ENCODE data around the gene ABCG1. TPM values are rescaled to one million over a fixed set of nuclear protein-coding genes. Genes with fewer than 3 reads are reported as not detected.

Gene ABCG1
- polyA plus RNA-seq, 1 donor from 2014 or later, result 11.6 TPM

DNA sequence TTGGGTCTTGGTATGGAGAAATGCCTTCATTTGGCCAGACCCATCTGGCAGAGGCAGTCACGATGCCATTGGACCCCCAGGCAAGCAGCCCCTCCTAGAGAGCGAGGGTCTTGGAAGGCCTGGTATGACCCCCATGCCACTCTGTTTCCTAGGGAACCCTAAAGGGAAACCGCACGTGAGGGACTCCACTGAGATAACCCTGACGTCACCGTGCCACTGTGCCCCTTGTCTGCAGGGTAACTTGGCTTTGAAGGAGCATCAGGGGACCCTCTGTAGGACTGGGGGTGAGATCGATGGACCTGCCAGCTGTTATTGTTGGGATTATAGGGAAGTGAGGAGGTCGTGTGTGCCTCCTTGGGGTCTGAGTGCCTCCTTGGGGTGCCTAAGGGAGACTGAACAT lies 34.5 kb downstream of the ABCG1 start:
- Mint-ChIP-seq H3K9me3 (no peaks in the 10 kb centered on the region), H3K36me3 (no peaks in the 10 kb centered on the region), H3K4me1 (peaks cover 27 to 42% (median 27%) of the 10 kb centered on the region in 3 donors), H3K27ac (no peak overlapping the region), H3K4me3 (no peak overlapping the region), H3K27me3 (no peaks in the 10 kb centered on the region)

DNA sequence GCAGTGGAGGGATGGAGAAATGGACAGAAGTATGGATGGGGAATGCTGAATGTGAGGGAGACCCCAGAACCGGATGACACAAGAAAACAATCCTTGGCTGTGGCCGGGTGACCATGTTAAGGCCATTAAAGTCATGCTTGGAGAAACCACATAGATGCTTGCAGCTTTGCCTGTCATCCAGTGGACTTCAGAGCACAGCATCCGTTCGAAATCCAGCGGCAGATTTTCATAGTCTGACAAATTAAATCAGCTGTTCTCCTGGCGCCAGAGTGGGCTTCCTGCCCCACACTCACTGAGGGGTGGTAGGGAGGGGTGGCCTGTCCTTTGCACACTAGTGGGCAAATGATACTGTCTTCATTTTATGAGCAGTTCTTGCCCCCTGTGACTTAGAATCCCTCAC lies 35.1 kb downstream of the ABCG1 start:
- H3K4me1 Mint-ChIP-seq, result peaks cover 24 to 41% (median 26%) of the 10 kb centered on the region in 3 donors
- no peaks in the 10 kb centered on the region for H3K36me3 Mint-ChIP-seq
- H3K27me3 Mint-ChIP-seq, result no peaks in the 10 kb centered on the region
- H3K27ac Mint-ChIP-seq, result peak overlapping the region in 1 of 3 donors; percentile 22
- peak overlapping the region in 1 of 4 donors; percentile 8 for H3K4me3 Mint-ChIP-seq
- no peaks in the 10 kb centered on the region for H3K9me3 Mint-ChIP-seq

DNA sequence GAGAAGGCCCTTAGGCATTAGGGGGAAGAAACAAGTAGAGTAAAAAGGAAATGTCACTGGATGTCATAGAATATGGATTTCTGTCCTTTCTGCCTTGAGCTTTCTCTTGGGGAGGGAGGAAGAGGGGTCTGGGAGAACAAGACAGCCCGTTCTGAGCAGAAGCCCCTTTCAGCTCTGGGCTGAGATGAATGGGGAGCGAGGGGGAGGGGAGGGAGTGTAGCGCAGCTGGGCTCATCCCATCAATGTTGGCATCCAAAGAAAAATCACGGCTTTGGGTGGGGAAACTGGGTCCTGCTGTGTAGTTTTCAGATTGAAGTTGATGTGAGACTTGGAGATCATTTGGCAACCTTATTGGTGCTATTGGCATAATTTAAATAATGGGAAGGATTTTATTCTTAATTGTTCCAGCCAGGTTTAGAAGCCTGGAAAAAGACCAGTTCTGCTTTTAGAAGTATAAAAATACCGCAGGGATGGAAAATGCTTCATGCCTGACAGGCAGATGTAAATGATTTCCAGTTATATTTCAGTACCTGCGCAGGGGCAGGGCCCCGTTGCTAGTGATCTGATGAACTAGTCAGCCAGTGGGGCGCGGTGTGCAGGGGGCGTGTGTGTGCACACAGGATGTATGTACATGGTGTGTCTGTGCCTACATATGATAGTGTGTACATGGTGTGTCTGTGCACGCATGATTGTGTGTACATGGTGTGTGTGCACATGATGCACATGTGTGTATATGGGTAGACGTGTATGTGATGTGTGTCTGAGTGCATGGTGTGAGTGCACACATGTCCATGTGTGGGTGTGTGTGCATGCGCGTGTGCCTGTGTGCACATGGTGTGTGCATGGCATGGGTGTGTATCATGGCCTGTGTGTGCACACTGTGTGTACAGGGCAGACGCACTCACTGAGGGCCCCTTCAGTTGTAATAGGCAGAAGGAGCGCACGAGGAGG lies 36.0 kb downstream of the ABCG1 start:
- peaks cover 19 to 36% (median 20%) of the 10 kb centered on the region in 3 donors for H3K4me1 Mint-ChIP-seq

DNA sequence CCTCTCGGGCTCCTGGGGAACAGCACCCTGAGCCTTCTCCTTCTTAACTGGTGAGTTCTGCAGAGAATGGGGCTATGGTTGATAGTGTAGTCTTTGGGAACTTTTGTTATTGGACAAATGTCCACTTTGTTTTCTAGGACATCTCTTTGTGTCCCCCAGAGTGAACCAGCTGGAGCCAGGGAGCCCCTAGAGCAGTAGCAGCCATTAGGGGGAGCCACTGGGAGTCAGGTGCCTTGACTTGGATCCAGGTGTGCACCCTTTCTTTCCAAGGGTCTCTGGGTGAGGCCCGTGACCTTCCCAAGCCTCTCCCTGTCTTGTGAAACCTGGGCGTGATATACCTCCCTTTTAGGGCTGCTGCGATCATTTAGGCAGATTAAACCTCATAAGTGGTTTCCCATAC lies 36.9 kb downstream of the ABCG1 start:
- peaks cover 19 to 34% (median 20%) of the 10 kb centered on the region in 3 donors for H3K4me1 Mint-ChIP-seq
- peak overlapping the region in 1 of 3 donors; percentile 71 for H3K27ac Mint-ChIP-seq
- H3K36me3 Mint-ChIP-seq, result no peaks in the 10 kb centered on the region
- peak overlapping the region in 1 of 4 donors; percentile 28 for H3K4me3 Mint-ChIP-seq
- H3K9me3 Mint-ChIP-seq, result no peaks in the 10 kb centered on the region
- no peaks in the 10 kb centered on the region for H3K27me3 Mint-ChIP-seq

More for the DNA sequence above, 36.0 kb downstream of the ABCG1 start:
- Mint-ChIP-seq H3K4me3 (peak overlapping the region in 2 of 4 donors; percentile 66 to 82), H3K27me3 (no peaks in the 10 kb centered on the region), H3K9me3 (no peaks in the 10 kb centered on the region), H3K36me3 (no peaks in the 10 kb centered on the region), H3K27ac (no peak overlapping the region)

DNA sequence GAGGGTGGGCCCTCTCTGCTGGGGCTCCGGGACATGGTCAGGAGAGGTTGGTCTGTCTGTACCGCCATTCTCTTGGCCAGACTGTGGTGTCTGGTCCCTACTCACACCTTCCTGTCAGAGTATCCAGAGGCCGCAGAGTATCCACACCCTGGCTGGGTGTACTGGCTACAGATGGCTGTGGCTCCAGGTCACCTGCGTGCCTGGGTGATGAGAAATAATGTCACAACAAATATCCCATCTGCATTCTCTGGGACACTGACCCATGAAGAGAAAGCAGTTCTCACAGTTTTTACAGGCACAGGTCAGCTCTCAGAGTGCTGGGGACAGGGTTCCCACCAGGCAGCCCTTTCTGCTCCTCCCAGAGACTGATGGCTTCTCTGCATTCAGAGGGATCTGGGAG lies 37.4 kb downstream of the ABCG1 start:
- no peaks in the 10 kb centered on the region for H3K27me3 Mint-ChIP-seq
- no peak overlapping the region for H3K4me3 Mint-ChIP-seq
- H3K27ac Mint-ChIP-seq, result no peak overlapping the region
- H3K4me1 Mint-ChIP-seq, result peaks cover 19 to 29% (median 20%) of the 10 kb centered on the region in 3 donors
- no peaks in the 10 kb centered on the region for H3K9me3 Mint-ChIP-seq
- H3K36me3 Mint-ChIP-seq, result no peaks in the 10 kb centered on the region

DNA sequence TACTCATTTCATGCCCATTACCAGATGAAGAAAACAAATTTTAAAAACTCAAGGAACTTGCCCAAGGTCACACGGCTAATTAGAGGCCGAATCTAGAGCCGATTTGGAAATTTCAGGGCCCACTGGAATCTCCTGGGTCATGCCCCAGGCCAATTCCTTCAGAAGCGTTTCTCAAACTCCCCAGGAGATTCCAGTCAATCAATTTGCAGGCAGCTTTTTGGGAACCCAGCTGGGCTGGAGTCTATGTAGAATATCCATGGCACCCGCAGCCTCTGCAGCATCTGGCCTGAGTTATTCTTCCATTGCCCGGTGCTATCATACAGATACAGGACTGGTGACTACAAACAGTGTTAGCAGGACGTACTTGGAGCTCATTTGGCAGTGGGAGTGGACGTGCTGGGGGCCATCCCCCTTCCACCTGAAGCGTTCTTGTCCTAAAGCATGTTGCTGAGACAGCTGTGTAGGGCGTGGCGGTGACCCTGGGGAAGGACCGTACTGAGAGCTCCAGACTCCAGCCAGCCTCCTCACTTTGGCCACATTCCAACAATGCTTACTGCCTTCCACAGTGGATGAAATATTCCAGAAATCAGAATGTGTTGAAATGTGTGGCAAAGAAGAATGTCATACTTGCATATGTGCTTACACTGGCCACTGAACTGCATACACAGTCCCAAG lies 38.3 kb downstream of the ABCG1 start:
- no peaks in the 10 kb centered on the region for H3K27me3 Mint-ChIP-seq
- peaks cover 19 to 28% (median 20%) of the 10 kb centered on the region in 3 donors for H3K4me1 Mint-ChIP-seq
- H3K36me3 Mint-ChIP-seq, result no peaks in the 10 kb centered on the region
- H3K4me3 Mint-ChIP-seq, result peak overlapping the region in 1 of 4 donors; percentile 23
- peak overlapping the region in 1 of 3 donors; percentile 73 for H3K27ac Mint-ChIP-seq
- H3K9me3 Mint-ChIP-seq, result no peaks in the 10 kb centered on the region

DNA sequence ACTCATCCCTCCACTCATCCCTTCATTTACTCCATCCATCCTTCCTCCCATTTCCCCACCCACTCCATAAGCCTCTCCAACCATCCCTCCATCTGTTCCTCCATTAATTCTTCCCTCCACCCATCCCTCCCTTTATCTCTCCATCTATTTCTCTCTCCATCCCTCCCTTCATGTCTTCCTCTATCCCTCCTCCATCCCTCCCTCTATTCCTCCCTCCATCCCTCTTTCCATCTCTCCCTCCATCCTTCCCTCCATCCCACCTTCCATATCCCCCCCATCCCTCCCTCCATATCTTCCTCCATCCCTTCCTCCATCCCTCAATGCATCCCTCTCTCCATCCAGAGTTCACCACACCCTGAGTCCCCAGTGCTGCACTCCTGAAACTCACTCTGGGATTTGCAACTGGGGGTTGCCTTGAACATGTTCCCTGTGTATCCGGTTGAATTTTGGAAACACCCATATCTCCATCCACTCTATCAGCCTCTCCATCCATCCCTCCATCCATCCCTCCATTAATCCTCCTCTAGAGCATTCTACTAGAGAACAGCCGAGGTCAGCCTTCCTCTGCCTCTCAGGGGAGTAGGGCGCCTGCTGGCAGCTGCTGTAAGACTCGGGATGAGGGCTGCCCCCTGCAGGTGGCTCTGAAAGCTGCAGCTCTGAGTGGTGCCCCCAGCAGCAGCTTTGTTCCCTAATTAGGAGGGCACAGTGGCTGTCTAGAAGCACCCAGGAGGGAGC lies 39.4 kb downstream of the ABCG1 start:
- Mint-ChIP-seq H3K9me3 (no peaks in the 10 kb centered on the region), H3K4me1 (peaks cover 19 to 28% (median 20%) of the 10 kb centered on the region in 3 donors), H3K36me3 (no peaks in the 10 kb centered on the region), H3K4me3 (peak overlapping the region in 1 of 4 donors; percentile 26), H3K27me3 (no peaks in the 10 kb centered on the region), H3K27ac (peak overlapping the region in 2 of 3 donors; percentile 25 to 81)

DNA sequence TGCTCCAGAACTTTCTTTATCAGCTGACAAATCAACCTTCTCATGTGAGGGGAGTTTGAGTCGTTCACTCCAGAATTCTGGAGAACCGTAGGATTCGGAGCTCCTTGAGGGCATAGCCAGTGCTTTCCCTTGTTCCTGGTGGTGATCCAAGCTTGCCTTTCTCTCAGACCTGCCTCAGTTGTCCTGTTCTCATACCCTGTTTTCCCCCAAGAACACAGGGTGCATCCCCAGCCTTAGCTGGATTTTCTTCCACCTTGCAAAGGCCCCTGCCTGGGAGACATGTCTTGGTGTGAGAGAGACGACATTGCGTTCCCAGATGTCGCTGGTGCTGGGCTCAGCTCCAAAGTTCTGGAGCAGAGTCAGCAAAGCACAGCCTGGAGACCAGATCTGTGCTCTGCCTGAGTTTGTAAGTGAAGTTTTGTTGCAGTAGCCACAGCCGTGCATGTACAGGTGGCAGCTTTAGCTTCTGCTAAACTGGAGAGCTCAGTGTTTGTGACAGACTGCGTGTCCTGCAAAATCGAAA lies 40.0 kb downstream of the ABCG1 start:
- Mint-ChIP-seq H3K4me3 (peak overlapping the region in 1 of 4 donors; percentile 47), H3K36me3 (no peaks in the 10 kb centered on the region), H3K4me1 (peaks cover 13 to 23% (median 20%) of the 10 kb centered on the region in 3 donors), H3K9me3 (no peaks in the 10 kb centered on the region), H3K27ac (peak overlapping the region in 2 of 3 donors; percentile 25 to 81), H3K27me3 (no peaks in the 10 kb centered on the region)

DNA sequence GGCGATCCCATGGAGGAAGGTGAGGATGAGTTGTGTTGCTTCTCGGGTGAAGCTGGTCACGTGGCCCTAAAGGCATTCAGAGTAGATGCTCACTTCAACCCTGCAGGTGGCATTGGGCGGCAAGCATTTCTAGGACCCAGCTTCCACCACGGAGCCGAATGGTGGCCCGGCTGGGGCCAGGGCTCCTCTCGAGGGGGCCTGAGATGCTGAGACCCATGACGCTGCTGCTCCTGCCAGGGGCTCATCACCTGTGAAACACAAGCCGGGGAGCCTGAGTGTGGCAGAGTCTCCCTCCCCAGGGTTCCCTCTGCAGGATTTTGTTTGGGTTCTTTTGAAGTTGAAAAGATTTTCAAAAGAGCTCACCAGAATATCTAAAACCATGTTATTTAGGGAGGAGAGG lies 41.2 kb downstream of the ABCG1 start:
- Mint-ChIP-seq H3K4me1 (peaks cover 2 to 14% (median 13%) of the 10 kb centered on the region in 3 donors), H3K36me3 (peaks cover 5% of the 10 kb centered on the region), H3K9me3 (no peaks in the 10 kb centered on the region), H3K27ac (peak overlapping the region in 1 of 3 donors; percentile 50), H3K27me3 (no peaks in the 10 kb centered on the region), H3K4me3 (no peak overlapping the region)

DNA sequence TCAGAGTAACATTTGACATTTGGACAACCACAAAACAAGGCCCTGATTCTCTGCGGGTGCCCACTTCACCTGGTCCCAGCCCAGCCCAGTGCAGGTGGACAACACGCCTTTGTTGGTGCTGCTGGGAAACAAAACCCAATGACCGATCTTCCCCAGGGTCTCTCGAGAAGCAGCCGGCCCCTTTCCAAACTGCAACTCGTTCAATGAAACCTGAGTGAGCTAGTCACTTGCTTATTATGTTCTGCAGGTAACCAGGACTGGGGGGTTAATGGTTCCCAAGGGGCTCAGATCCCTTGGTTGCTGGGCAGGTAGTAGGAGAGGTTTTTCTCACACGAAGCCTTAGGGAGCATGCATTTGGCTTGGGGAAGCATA lies 42.9 kb downstream of the ABCG1 start:
- Mint-ChIP-seq H3K4me1 (peaks cover 5 to 8% (median 8%) of the 10 kb centered on the region in 3 donors), H3K4me3 (no peak overlapping the region), H3K9me3 (no peaks in the 10 kb centered on the region), H3K27ac (no peak overlapping the region), H3K27me3 (no peaks in the 10 kb centered on the region), H3K36me3 (peaks cover 7% of the 10 kb centered on the region)

DNA sequence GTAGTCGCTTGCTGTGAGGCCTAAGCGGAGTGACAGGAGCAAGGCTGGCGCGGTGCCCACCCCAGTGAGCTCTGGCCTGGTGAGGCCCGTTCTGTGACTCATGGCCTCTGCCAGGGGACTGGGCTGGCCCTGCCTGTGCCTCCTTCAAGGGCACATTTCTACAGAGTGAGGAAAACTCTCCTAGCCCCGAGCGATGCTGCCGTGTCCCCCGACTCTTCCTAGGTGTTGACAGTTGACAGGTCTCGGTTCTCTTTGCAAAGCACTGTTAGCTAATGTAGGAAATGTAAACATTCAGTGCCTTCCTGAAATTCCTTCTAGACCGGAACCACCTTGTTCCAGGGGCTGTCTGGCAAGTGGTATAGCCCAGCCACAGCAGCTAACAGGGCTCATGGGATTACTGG lies 43.9 kb downstream of the ABCG1 start:
- peaks cover 7% of the 10 kb centered on the region for H3K36me3 Mint-ChIP-seq
- H3K4me3 Mint-ChIP-seq, result no peak overlapping the region
- H3K4me1 Mint-ChIP-seq, result peaks cover 8 to 13% (median 12%) of the 10 kb centered on the region in 3 donors

DNA sequence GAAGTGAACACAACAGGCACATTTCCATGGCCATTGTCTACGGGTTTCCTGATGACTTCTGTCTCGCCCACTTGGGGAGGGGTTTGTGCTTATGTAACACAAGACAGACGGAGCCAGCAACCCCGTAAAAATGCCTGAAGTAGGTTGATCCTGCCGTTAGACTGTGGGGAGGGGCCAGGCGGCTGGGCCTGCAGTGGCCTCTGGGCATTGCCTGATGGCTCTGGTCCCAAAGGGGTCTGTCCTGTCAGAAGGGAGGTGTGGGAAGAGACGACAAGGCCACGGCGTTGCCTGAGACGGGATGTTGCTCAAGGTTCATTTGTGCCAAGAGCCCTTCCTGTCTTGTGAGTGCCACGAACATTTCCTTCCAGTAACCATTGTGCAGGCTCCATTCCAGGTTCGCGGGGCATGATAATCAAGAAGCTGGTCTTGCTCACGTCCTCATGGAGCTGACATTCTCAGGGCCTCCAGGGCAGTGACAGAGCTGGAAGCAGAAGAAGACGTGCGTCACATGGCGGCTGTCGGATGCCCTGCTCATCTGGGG lies 44.7 kb downstream of the ABCG1 start:
- Mint-ChIP-seq H3K4me1 (peaks cover 8 to 13% (median 9%) of the 10 kb centered on the region in 3 donors), H3K9me3 (no peaks in the 10 kb centered on the region), H3K36me3 (peaks cover 7% of the 10 kb centered on the region), H3K27me3 (peaks cover 2% of the 10 kb centered on the region), H3K4me3 (no peak overlapping the region), H3K27ac (no peak overlapping the region)

More for the DNA sequence above, 43.9 kb downstream of the ABCG1 start:
- Mint-ChIP-seq H3K27me3 (peaks cover 2% of the 10 kb centered on the region), H3K27ac (peak overlapping the region in 1 of 3 donors; percentile 16), H3K9me3 (no peaks in the 10 kb centered on the region)

DNA sequence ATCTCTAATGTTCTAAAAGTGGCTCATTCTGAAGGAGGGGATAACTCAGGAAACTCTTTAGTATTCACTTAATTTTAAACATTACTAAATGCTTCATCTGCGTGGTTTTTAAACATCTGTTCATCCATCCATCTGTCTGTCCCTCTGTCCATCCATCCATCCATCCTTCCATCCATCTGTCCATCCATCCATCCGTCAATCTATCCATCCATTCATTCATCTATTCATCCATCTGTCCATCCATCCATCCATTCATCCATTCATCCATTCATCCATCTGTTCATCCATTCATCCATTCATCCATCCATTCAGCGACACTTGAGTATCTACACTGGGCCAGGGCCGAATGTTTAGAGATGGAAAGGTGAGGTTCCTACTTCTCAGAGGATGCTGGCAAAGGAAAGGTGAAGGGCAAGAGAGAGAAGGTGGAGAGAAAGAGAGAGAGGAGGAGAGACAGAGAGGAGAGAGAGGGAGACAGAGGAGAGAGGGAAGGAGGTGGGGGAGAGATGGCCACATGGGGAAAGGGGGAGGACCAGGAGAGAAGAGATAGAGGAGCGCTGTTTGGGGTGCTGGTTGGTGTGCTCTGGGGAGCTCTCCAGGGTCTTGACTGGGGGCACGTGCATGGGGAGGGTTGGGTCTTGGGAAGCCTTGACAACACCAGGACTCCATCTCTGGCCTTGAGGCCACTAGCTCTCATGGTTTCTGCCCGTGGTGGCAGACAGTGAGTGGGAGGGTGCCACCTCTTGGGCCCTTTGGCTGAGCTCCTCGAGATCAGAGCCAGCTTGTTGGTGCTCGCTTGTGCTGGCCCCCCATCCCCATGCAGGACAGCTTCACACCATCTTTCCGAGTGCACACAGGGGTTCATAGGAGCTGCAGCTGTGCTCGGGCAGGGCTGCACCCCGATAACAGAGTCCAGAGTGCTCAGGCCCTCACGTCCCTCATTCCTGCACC lies 45.6 kb downstream of the ABCG1 start:
- H3K4me1 Mint-ChIP-seq, result peaks cover 8 to 12% (median 8%) of the 10 kb centered on the region in 3 donors
- no peak overlapping the region for H3K27ac Mint-ChIP-seq
- no peaks in the 10 kb centered on the region for H3K9me3 Mint-ChIP-seq
- peak overlapping the region in 1 of 4 donors; percentile 63 for H3K4me3 Mint-ChIP-seq
- H3K27me3 Mint-ChIP-seq, result peaks cover 2% of the 10 kb centered on the region
- peaks cover 7% of the 10 kb centered on the region for H3K36me3 Mint-ChIP-seq

Data from IgD-negative memory B cell (primary cell).